ENCODE data around the gene RERE.

Gene RERE

DNA sequence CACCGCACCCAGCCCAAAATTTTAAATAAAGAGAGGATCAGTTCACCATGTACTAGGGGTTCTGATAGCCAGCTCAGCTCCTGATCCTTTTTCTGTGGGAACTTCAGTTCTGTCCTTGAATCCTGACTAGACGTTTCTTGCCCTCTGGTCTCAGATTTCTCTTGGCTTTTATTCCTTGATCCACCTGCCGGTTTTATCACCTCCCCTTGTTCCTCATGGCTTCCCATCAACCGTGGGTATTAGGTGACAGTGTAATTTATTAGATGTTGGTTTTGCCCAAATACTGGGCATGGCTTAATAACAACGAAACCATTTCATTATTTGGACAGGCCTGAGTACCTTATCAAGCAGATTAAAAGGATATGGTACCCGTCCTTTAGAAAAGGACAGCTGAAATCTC lies 477.0 kb downstream of the RERE start:
- Histone ChIP-seq H3K27me3 (no peaks in the 10 kb centered on the region), H3K36me3 (peaks cover 5% of the 10 kb centered on the region; the same call in 1 of the 2 replicates), H3K27ac (no peak overlapping the region), H3K4me3 (no peak overlapping the region), H3K4me2 (no peak overlapping the region), H3K9ac (no peak overlapping the region), H3K4me1 (peaks cover 16% of the 10 kb centered on the region), H4K20me1 (no peaks in the 10 kb centered on the region), H3K9me3 (peaks cover 28% of the 10 kb centered on the region)
- no peak for TF ChIP-seq Cebpa-rat (IDR thresholded peaks at IDR 0.05)

DNA sequence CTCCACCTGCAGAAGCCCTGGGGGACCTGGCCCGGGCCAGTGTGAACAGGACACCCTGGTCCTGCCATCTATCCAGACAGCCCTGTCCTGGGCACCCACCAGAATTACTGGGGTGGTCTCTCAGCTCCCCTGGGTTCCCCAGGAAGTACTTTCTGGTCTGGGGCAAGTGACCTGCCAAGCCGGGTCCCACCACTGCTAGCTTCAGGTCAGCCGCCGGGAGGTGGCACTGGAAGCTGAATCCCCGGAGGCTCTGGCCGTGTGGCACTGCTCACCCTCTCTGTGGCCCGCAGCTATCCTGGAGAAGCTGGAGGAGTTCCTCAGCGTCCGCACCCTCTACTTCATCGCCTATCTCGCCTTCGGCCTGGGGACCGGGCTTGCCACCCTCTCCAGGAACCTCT lies 478.2 kb downstream of the RERE start:
- no peak for TF ChIP-seq Cebpa-rat (IDR thresholded peaks at IDR 0.05)
- H4K20me1 ChIP-seq = no peaks in the 10 kb centered on the region
- no peak overlapping the region for H3K27ac ChIP-seq
- no peak overlapping the region for H3K4me2 ChIP-seq
- peaks cover 39% of the 10 kb centered on the region for H3K9me3 ChIP-seq
- H3K27me3 ChIP-seq = no peaks in the 10 kb centered on the region
- H3K4me3 ChIP-seq = no peak overlapping the region
- H3K4me1 ChIP-seq = peaks cover 14% of the 10 kb centered on the region
- H3K9ac ChIP-seq = no peak overlapping the region
- H3K36me3 ChIP-seq = peaks cover 5% of the 10 kb centered on the region; the same call in 1 of the 2 replicates

DNA sequence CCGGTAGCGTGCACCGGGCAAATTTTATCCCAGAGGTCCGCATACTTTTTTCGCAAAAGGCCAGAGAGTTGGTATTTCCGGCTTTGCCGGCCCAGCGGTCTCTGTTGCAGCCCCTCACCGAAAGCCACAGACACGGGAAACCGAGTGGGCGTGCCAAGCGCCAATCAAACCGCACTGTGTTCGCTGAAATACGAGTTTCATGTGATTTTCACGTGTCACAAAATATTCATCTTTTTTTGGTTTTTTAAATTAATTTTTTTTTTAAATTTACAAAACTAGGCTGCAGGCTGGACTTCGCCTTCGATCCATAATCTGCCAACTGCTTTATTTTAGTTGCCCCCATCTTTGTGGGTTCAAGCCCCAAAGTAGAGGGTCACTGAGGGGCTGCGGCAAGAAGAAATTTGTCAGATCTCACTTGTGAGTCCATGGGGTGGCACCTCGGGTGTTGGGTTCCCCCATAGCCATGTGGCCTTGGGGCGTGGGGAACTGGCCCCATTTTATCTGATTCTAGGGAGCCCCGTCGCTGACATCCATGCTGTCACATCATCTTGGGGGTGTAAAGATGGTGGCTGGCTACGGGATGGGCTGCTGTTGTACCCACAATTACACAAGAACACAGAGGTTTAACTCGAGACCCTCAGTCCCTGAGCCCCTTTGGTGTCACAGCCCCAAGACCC lies 478.8 kb downstream of the RERE start:
- peaks cover 40% of the 10 kb centered on the region for H3K9me3 ChIP-seq
- H3K27ac ChIP-seq = no peak overlapping the region
- H3K4me3 ChIP-seq = no peak overlapping the region
- H3K27me3 ChIP-seq = no peaks in the 10 kb centered on the region
- H3K9ac ChIP-seq = no peak overlapping the region
- no peak for TF ChIP-seq Cebpa-rat (IDR thresholded peaks at IDR 0.05)
- H3K4me1 ChIP-seq = peaks cover 9% of the 10 kb centered on the region
- H4K20me1 ChIP-seq = no peaks in the 10 kb centered on the region
- no peak overlapping the region for H3K4me2 ChIP-seq
- peaks cover 5% of the 10 kb centered on the region; the same call in 1 of the 2 replicates for H3K36me3 ChIP-seq

- Histone ChIP-seq H4K20me1 (no peaks in the 10 kb centered on the region), H3K9me3 (peaks cover 40% of the 10 kb centered on the region), H3K9ac (no peak overlapping the region), H3K4me2 (no peak overlapping the region), H3K27ac (no peak overlapping the region), H3K4me3 (no peak overlapping the region), H3K4me1 (peaks cover 8% of the 10 kb centered on the region), H3K36me3 (peaks cover 5% of the 10 kb centered on the region; the same call in 1 of the 2 replicates), H3K27me3 (no peaks in the 10 kb centered on the region)
- no peak for TF ChIP-seq Cebpa-rat (IDR thresholded peaks at IDR 0.05)
Measured at GRCh38 chr1:8337776-8338525, 479.5 kb downstream of the RERE start.

GRCh38 chr1:8335246-8335645 lies 482.2 kb downstream of the RERE start:
- Histone ChIP-seq H3K4me2 (no peak overlapping the region), H3K9me3 (peaks cover 40% of the 10 kb centered on the region), H4K20me1 (no peaks in the 10 kb centered on the region), H3K4me3 (no peak overlapping the region), H3K27me3 (no peaks in the 10 kb centered on the region), H3K9ac (no peak overlapping the region), H3K27ac (no peak overlapping the region), H3K36me3 (peaks cover 5% of the 10 kb centered on the region; the same call in 1 of the 2 replicates), H3K4me1 (no peaks in the 10 kb centered on the region)
- no peak for TF ChIP-seq Cebpa-rat (IDR thresholded peaks at IDR 0.05)

DNA sequence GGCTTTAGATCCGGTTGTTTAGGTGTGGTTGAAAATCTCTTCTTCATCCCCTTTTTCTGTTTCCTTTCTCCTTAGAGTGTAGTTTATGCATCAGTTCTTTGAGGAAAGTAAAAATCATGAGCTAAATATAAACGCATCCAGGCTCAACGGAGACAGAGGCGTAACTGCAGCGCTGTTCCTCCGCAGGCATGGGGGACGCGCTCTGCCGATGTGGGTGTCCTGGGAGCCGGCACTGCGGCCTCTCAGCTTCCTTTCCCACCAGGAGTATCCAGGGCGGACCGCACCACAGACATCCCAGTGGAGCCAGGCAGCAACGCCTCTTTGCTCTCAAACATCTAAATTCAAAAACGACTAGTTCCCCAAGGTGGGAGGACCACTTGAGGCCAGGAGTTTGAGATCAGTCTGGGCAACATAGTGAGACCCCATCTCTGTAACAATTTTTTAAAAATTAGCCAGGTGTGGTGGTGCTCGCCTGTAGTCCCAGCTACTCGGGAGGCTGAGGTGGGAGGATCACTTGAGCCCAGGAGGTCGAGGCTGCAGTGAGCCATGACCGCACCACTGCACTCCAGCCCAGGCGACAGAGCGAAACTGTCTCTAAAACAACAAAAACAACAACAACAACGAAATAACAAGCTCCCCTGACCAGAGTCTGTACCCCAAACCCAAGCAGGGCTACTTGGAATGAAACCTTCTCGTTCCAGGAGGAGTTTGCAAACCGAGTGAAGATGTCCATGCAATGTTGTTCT lies 483.2 kb downstream of the RERE start:
- Histone ChIP-seq H3K36me3 (peaks cover 5% of the 10 kb centered on the region; the same call in 1 of the 2 replicates), H3K4me2 (no peak overlapping the region), H3K4me1 (peaks cover 6% of the 10 kb centered on the region), H4K20me1 (no peaks in the 10 kb centered on the region), H3K27me3 (no peaks in the 10 kb centered on the region), H3K9ac (no peak overlapping the region), H3K27ac (no peak overlapping the region), H3K9me3 (peaks cover 40% of the 10 kb centered on the region), H3K4me3 (no peak overlapping the region)
- no peak for TF ChIP-seq Cebpa-rat (IDR thresholded peaks at IDR 0.05)

GRCh38 chr1:8333246-8333987 lies 484.0 kb downstream of the RERE start:
- no peak overlapping the region for H3K4me3 ChIP-seq
- peaks cover 39% of the 10 kb centered on the region for H3K9me3 ChIP-seq
- no peaks in the 10 kb centered on the region for H3K27me3 ChIP-seq
- TF ChIP-seq Cebpa-rat (IDR thresholded peaks at IDR 0.05) = no peak
- H4K20me1 ChIP-seq = no peaks in the 10 kb centered on the region
- peaks cover 5% of the 10 kb centered on the region; the same call in 1 of the 2 replicates for H3K36me3 ChIP-seq
- no peak overlapping the region for H3K27ac ChIP-seq
- peaks cover 9% of the 10 kb centered on the region for H3K4me1 ChIP-seq
- no peak overlapping the region for H3K9ac ChIP-seq
- no peak overlapping the region for H3K4me2 ChIP-seq

DNA sequence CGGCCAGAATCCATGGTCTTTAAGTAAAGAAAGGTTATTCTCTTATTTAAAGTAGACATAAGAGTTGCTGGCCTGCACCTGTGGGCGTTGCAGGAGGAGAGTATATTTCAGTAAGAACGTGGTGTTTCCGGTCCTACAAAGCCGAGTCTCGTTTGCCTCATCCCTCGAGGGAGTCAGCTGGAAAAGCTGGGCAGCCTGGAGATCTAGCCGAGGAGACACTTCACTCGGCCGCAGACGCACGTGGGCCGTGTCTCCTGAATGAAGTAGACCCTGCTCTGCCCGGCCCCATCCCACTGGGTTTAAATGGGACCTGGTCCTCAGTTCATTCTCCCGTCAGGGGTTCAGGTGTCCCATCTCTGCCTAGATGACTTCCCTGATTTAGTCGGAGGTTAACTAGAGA lies 484.6 kb downstream of the RERE start:
- TF ChIP-seq Cebpa-rat (IDR thresholded peaks at IDR 0.05) = no peak
- H3K27me3 ChIP-seq = no peaks in the 10 kb centered on the region
- H3K36me3 ChIP-seq = peaks cover 2% of the 10 kb centered on the region; the same call in 1 of the 2 replicates
- H3K4me3 ChIP-seq = no peak overlapping the region
- H3K9ac ChIP-seq = no peak overlapping the region
- H4K20me1 ChIP-seq = no peaks in the 10 kb centered on the region
- no peak overlapping the region for H3K4me2 ChIP-seq
- H3K27ac ChIP-seq = no peak overlapping the region
- H3K4me1 ChIP-seq = peaks cover 9% of the 10 kb centered on the region
- H3K9me3 ChIP-seq = peaks cover 33% of the 10 kb centered on the region
